Panc1 (cell line): Measurements from ENCODE around the gene PROX2. TPM values are rescaled to one million over a fixed set of nuclear protein-coding genes. Genes with fewer than 3 reads are reported as not detected.
A peak's percentile ranks its signal among the peaks of the same experiment; 100 is the strongest.

Source experiments
- ATAC-seq: fragments of 200-7000 bp; cut with Tn5 transposase; 2 replicates; pipeline ENCODE4 v1.9.1; 2020; ENCODE audit warnings: mild to moderate bottlenecking, moderate library complexity
- BruUV-seq: library from RNA; stranded (reverse); fragments of 400-500 nt; replicated peaks from 2 replicates; lab custom pipeline; 2021; lab: Mats Ljungman, UMichigan
- CTCF ChIA-PET: fragments of 300-600 bp; sonication (Branson Sonifier 250); formaldehyde crosslinking; loops from one replicate; lab custom pipeline; 2022; ENCODE audit warnings: antibody characterized with exemption; lab: Charles Lee
- POLR2A ChIA-PET: fragments of 300-600 bp; sonication (Branson Sonifier 250); formaldehyde crosslinking; loops from one replicate; lab custom pipeline; 2022; ENCODE audit warnings: antibody characterized with exemption; lab: Charles Lee
- DNase-seq: peaks from one replicate; pipeline ENCODE4 v3.0.0-alpha.2; 2010; ENCODE audit warnings: low read depth, low spot score
- H3K27ac ChIP-seq: 2 replicates; pipeline ENCODE4 v1.5.1; 2011; ENCODE audit warnings: mild to moderate bottlenecking, low read length, inconsistent platforms
- H3K27me3 ChIP-seq: fragments of 200-500 bp; sonication (Bioruptor generic); 2 replicates; pipeline ENCODE4 v1.6.0; 2014; ENCODE audit warnings: low read length, inconsistent platforms; ENCODE audit not compliant: control insufficient read depth, insufficient read depth
- H3K36me3 ChIP-seq: fragments of 200-500 bp; sonication (Bioruptor generic); 2 replicates; pipeline ENCODE4 v1.5.1; 2014; ENCODE audit warnings: inconsistent platforms, mild to moderate bottlenecking, low read length, moderate library complexity; ENCODE audit not compliant: control insufficient read depth, insufficient read depth
- H3K4me1 ChIP-seq: 2 replicates; pipeline ENCODE4 v1.5.1; 2011; ENCODE audit warnings: inconsistent platforms, mild to moderate bottlenecking, low read length, moderate library complexity; ENCODE audit not compliant: control insufficient read depth, insufficient read depth
- H3K4me3 ChIP-seq, 2 experiments: 2 replicates each; pipeline ENCODE4 v1.5.1; 2011 to 2012; ENCODE audit warnings: low read depth in 2 of 2, low read length in 2 of 2, mild to moderate bottlenecking in 2 of 2, inconsistent platforms in 1 of 2, moderate library complexity in 1 of 2
- H3K9me3 ChIP-seq: fragments of 200-500 bp; sonication (Bioruptor generic); 2 replicates; pipeline ENCODE4 v1.5.1; 2014; ENCODE audit warnings: low read depth, mild to moderate bottlenecking, inconsistent platforms, low read length, moderate library complexity; ENCODE audit not compliant: control insufficient read depth, insufficient read depth
- CTCF ChIP-seq: fragments of 450-650 bp; IDR thresholded peaks from 2 replicates; pipeline ENCODE4 v1.5.1; 2017; ENCODE audit warnings: mild to moderate bottlenecking
- POLR2AphosphoS5 ChIP-seq: IDR thresholded peaks from 2 replicates; pipeline ENCODE4 v1.6.1; 2012; ENCODE audit warnings: mild to moderate bottlenecking, low read depth, low read length, moderate library complexity
- REST ChIP-seq, 2 experiments: IDR thresholded peaks; 2 replicates each; pipeline ENCODE4 v1.6.1; 2011 to 2012; ENCODE audit warnings: low read depth in 2 of 2, control low read depth in 1 of 2, low read length in 1 of 2, mild to moderate bottlenecking in 1 of 2, moderate library complexity in 1 of 2; ENCODE audit not compliant: insufficient read depth in 1 of 2
- SIN3A ChIP-seq: IDR thresholded peaks from 2 replicates; pipeline ENCODE4 v1.6.1; 2012; ENCODE audit warnings: low read depth, mild to moderate bottlenecking, low read length, moderate library complexity, borderline replicate concordance; ENCODE audit not compliant: insufficient read depth
- TCF7L2 ChIP-seq: IDR thresholded peaks from 2 replicates; pipeline ENCODE4 v1.6.1; 2011; ENCODE audit warnings: mild to moderate bottlenecking, low read depth, low read length, inconsistent platforms
- in situ Hi-C: cut with HindIII; loops from 2 replicates; pipeline ENCODE4 v1.10.0; 2016; ENCODE audit warnings: low sequenced_read_pairs, low pct_unique_long_range_greater_than_20kb
- intact Hi-C: fragments of 100-400 bp; cut with micrococcal nuclease; formaldehyde crosslinking; loops from one replicate; pipeline ENCODE4 v1.10.0; 2022; ENCODE audit not compliant: unreplicated experiment
- total RNA-seq: library from RNA; stranded (reverse); gene quantifications from one replicate; pipeline ENCODE4 v1.2.1, GENCODE V29; 2021; ENCODE audit not compliant: unreplicated experiment

The PROX2 gene
- total RNA-seq, 1 experiment from 2014 or later, result not detected

- CTCF ChIA-PET, result no interaction called here
- Histone ChIP-seq H3K9me3 (no peaks in the 10 kb centered on the region), H3K4me3 (no peak overlapping the region), H3K36me3 (peaks cover 38% of the 10 kb centered on the region), H3K27ac (no peak overlapping the region), H3K4me1 (no peaks in the 10 kb centered on the region), H3K27me3 (no peaks in the 10 kb centered on the region)
- in situ Hi-C loops, result no loop called here
- BruUV-seq, result TSS peak; percentile 22
- ATAC-seq (no peak), DNase-seq (no peak)
- TF ChIP-seq CTCF, result no peak
- TF ChIP-seq TCF7L2, result no peak
- no peak for TF ChIP-seq REST (IDR thresholded peaks at IDR 0.05; ENCODE audit: insufficient read depth in 1 of 2, low read depth in 2 of 2, low read length in 1 of 2)
- TF ChIP-seq POLR2AphosphoS5, result no peak
- TF ChIP-seq SIN3A, result no peak
- POLR2A ChIA-PET, result no interaction called here
- intact Hi-C loops, result no loop called here
Observed at GRCh38 chr14:74896400-74896799, 20.5 kb upstream of the PROX2 start.

GRCh38 chr14:74893614-74894091 is 17.7 kb upstream of the PROX2 start:
- Histone ChIP-seq H3K4me1 (no peaks in the 10 kb centered on the region), H3K27me3 (no peaks in the 10 kb centered on the region), H3K4me3 (no peak overlapping the region), H3K9me3 (no peaks in the 10 kb centered on the region), H3K27ac (no peak overlapping the region), H3K36me3 (peaks cover 35% of the 10 kb centered on the region)
- ChIA-PET CTCF (no interaction called here), POLR2A (no interaction called here)
- no peak for ATAC-seq
- TF ChIP-seq SIN3A (no peak), REST (IDR thresholded peaks at IDR 0.05; ENCODE audit: insufficient read depth in 1 of 2, low read depth in 2 of 2, low read length in 1 of 2) (no peak), TCF7L2 (no peak), CTCF (no peak), POLR2AphosphoS5 (no peak)
- DNase-seq, result no peak
- in situ Hi-C loops, result no loop called here
- BruUV-seq, result no TSS peak
- intact Hi-C loops, result no loop called here
